ENCODE results near the gene LLCFC1. TPM values are rescaled to one million over a fixed set of nuclear protein-coding genes. Genes with fewer than 3 reads are reported as not detected.

The LLCFC1 gene
- total and polyA plus RNA-seq, 2 experiments from 2014 or later: not detected

DNA sequence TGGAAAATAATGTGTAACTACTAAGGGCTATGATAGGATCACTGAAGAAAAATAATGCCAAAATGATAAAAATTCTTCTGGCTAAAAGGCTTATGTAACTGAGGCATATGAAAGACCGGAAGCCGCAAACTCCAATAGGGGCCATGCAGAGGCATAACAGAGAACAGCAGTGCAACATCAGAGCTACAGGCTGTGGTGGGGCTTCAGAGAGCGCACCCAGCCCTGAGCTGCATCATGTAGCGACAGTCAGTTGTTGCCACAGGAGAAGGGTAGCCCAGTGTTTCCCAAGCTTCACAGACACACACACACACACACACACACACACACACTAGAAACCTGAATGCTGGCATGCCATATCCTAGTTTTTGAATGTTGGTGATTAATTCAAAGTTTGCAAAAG, 9.3 kb downstream of the LLCFC1 start (continued):
- no peak for TF ChIP-seq ZNF114 (CRISPR knock-in tag; IDR thresholded peaks at IDR 0.05)
- no peak for TF ChIP-seq STAT1 (IDR thresholded peaks at IDR 0.05; ENCODE audit: unreplicated experiment)
- no peak for TF ChIP-seq JUNB (IDR thresholded peaks at IDR 0.05; ENCODE audit: unreplicated experiment)
- TF ChIP-seq CREB1 (CRISPR knock-in tag; IDR thresholded peaks at IDR 0.05; ENCODE audit: low read depth): no peak
- TF ChIP-seq, protein P1, sequence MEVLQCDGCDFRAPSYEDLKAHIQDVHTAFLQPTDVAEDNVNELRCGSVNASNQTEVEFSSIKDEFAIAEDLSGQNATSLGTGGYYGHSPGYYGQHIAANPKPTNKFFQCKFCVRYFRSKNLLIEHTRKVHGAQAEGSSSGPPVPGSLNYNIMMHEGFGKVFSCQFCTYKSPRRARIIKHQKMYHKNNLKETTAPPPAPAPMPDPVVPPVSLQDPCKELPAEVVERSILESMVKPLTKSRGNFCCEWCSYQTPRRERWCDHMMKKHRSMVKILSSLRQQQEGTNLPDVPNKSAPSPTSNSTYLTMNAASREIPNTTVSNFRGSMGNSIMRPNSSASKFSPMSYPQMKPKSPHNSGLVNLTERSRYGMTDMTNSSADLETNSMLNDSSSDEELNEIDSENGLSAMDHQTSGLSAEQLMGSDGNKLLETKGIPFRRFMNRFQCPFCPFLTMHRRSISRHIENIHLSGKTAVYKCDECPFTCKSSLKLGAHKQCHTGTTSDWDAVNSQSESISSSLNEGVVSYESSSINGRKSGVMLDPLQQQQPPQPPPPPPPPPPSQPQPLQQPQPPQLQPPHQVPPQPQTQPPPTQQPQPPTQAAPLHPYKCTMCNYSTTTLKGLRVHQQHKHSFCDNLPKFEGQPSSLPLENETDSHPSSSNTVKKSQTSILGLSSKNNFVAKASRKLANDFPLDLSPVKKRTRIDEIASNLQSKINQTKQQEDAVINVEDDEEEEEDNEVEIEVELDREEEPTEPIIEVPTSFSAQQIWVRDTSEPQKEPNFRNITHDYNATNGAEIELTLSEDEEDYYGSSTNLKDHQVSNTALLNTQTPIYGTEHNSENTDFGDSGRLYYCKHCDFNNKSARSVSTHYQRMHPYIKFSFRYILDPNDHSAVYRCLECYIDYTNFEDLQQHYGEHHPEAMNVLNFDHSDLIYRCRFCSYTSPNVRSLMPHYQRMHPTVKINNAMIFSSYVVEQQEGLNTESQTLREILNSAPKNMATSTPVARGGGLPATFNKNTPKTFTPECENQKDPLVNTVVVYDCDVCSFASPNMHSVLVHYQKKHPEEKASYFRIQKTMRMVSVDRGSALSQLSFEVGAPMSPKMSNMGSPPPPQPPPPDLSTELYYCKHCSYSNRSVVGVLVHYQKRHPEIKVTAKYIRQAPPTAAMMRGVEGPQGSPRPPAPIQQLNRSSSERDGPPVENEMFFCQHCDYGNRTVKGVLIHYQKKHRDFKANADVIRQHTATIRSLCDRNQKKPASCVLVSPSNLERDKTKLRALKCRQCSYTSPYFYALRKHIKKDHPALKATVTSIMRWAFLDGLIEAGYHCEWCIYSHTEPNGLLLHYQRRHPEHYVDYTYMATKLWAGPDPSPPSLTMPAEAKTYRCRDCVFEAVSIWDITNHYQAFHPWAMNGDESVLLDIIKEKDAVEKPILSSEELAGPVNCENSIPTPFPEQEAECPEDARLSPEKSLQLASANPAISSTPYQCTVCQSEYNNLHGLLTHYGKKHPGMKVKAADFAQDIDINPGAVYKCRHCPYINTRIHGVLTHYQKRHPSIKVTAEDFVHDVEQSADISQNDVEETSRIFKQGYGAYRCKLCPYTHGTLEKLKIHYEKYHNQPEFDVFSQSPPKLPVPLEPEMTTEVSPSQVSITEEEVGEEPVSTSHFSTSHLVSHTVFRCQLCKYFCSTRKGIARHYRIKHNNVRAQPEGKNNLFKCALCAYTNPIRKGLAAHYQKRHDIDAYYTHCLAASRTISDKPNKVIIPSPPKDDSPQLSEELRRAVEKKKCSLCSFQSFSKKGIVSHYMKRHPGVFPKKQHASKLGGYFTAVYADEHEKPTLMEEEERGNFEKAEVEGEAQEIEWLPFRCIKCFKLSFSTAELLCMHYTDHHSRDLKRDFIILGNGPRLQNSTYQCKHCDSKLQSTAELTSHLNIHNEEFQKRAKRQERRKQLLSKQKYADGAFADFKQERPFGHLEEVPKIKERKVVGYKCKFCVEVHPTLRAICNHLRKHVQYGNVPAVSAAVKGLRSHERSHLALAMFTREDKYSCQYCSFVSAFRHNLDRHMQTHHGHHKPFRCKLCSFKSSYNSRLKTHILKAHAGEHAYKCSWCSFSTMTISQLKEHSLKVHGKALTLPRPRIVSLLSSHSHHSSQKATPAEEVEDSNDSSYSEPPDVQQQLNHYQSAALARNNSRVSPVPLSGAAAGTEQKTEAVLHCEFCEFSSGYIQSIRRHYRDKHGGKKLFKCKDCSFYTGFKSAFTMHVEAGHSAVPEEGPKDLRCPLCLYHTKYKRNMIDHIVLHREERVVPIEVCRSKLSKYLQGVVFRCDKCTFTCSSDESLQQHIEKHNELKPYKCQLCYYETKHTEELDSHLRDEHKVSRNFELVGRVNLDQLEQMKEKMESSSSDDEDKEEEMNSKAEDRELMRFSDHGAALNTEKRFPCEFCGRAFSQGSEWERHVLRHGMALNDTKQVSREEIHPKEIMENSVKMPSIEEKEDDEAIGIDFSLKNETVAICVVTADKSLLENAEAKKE (CRISPR knock-in tag; IDR thresholded peaks at IDR 0.05): no peak
- no peak for TF ChIP-seq EZH2phosphoT487 (IDR thresholded peaks at IDR 0.05; ENCODE audit: unreplicated experiment)
- no peak for TF ChIP-seq NANOG (IDR thresholded peaks at IDR 0.05; ENCODE audit: borderline replicate concordance)

DNA sequence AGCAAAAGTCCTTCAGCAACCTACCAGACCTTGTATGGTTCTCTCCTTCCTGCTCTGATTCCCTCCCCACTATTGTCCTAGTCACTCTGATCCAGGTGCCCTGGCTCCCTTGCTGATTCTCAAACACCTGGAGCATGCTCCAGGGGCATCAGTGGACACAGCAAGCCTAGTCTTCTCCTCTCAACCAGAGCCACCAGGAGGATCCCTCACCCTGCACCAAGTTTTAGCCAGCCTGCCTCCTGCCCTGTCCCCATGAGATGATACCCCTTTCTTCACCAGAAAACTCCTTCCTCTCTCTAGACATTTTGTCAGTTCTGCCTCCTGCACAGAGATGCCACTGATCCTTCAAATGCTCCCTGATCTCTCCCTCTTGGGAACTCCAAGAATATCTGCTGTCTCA, 11.0 kb downstream of the LLCFC1 start:
- no peak for ATAC-seq
- TF ChIP-seq CREB1 (CRISPR knock-in tag; IDR thresholded peaks at IDR 0.05; ENCODE audit: low read depth) (no peak), JUNB (IDR thresholded peaks at IDR 0.05; ENCODE audit: unreplicated experiment) (no peak), EZH2 (IDR thresholded peaks at IDR 0.05; ENCODE audit: low read depth, unreplicated experiment) (no peak)
- TF ChIP-seq, protein P1 (CRISPR knock-in tag; IDR thresholded peaks at IDR 0.05): no peak

More for the DNA sequence above, 11.0 kb downstream of the LLCFC1 start:
- H3K4me3 ChIP-seq: no peak overlapping the region
- Mint-ChIP-seq H3K27ac (no peak overlapping the region), H3K27me3 (ENCODE audit: insufficient read depth, low read depth, poor library complexity) (peaks cover 6% of the 10 kb centered on the region), H3K4me3 (no peak overlapping the region), H3K36me3 (ENCODE audit: low read depth) (peaks cover 16% of the 10 kb centered on the region), H3K9me3 (peaks cover 18% of the 10 kb centered on the region), H3K4me1 (no peaks in the 10 kb centered on the region)
- H3K27me3 ChIP-seq (ENCODE audit: insufficient read depth): no peaks in the 10 kb centered on the region
- H3K79me2 ChIP-seq (replicated peaks; ENCODE audit: insufficient read depth): no peaks in the 10 kb centered on the region
- no peaks in the 10 kb centered on the region for H3K4me1 ChIP-seq (ENCODE audit: insufficient read depth)
- no peaks in the 10 kb centered on the region; the same call in 1 of the 2 replicates for H3K36me3 ChIP-seq (ENCODE audit: insufficient read depth)
- H2AFZ ChIP-seq: no peak overlapping the region
- no peak overlapping the region for H3K4me2 ChIP-seq
- DNase-seq (ENCODE audit: low spot score): no peak
- no peaks in the 10 kb centered on the region for H3K9me2 ChIP-seq (ENCODE audit: insufficient read depth)
- no peaks in the 10 kb centered on the region for H4K20me1 ChIP-seq (replicated peaks; ENCODE audit: insufficient read depth)
- no peaks in the 10 kb centered on the region for H3F3A ChIP-seq (replicated peaks; ENCODE audit: low read depth)
- no peak overlapping the region for H3K27ac ChIP-seq (ENCODE audit: low read depth)

Measured in GM23338 (cell line).